ENCODE measurements around the gene CDK16.
"Not testable (repeated sequence)": the region's sequence is repeated elsewhere in the genome, so short reads cannot be mapped to it uniquely, and the experiment has no call there.

The CDK16 gene

GRCh38 chrX:47250017-47250347 is 31.5 kb downstream of the CDK16 start:
- DNase-seq (ENCODE audit: low spot score) = no peak

GRCh38 chrX:47257620-47258019 is 39.1 kb downstream of the CDK16 start:
- not testable (repeated sequence) for DNase-seq (ENCODE audit: low spot score)

- no peak for DNase-seq (ENCODE audit: low spot score)
Measured at GRCh38 chrX:47264483-47265173, 46.1 kb downstream of the CDK16 start.

GRCh38 chrX:47266643-47267042 is 48.2 kb downstream of the CDK16 start:
- DNase-seq (ENCODE audit: low spot score) = no peak

- DNase-seq (ENCODE audit: low spot score) = no peak
Measured at GRCh38 chrX:47272013-47272408, 53.5 kb downstream of the CDK16 start.

- no peak for DNase-seq (ENCODE audit: low spot score)
Measured at GRCh38 chrX:47273011-47273730, 54.7 kb downstream of the CDK16 start.

- DNase-seq (ENCODE audit: low spot score) = no peak
Measured at GRCh38 chrX:47278691-47279090, 60.2 kb downstream of the CDK16 start.

All from iPS-NIHi11 (cell line).